ENCODE measurements around the gene CTSZ.

- no peak for TF ChIP-seq CTCF (IDR thresholded peaks at IDR 0.05)
- TF ChIP-seq POLR2A (IDR thresholded peaks at IDR 0.05), result no peak
Observed at GRCh38 chr20:59031564-59032022, 24.5 kb upstream of the CTSZ start.
